Mononuclear cell (primary cell): Measurements from ENCODE around the gene MAPK9. TPM values are rescaled to one million over a fixed set of nuclear protein-coding genes. Genes with fewer than 3 reads are reported as not detected.

ENCODE experiments used
- H3K27me3 ChIP-seq: 2 replicates; pipeline ENCODE4 v1.6.0; 2011; ENCODE audit warnings: low read length, control low read depth; ENCODE audit not compliant: insufficient read depth
- H3K4me1 ChIP-seq: 2 replicates; pipeline ENCODE4 v1.5.1; 2011; ENCODE audit warnings: mild to moderate bottlenecking, low read length, control low read depth; ENCODE audit not compliant: insufficient read depth
- H3K4me3 ChIP-seq: 2 replicates; pipeline ENCODE4 v1.5.1; 2011; ENCODE audit warnings: mild to moderate bottlenecking, low read length, moderate library complexity
- H3K9me3 ChIP-seq: 2 replicates; pipeline ENCODE4 v1.5.1; 2011; ENCODE audit warnings: low read depth, mild to moderate bottlenecking, control low read depth, low read length
- total RNA-seq: library from RNA; depleted of rRNA; stranded (reverse); fragments of >200 nt; gene quantifications from one replicate; pipeline ENCODE4 v1.2.3, GENCODE V29; 2012

MAPK9 gene
- total RNA-seq, 1 donor: 36.0 TPM

DNA sequence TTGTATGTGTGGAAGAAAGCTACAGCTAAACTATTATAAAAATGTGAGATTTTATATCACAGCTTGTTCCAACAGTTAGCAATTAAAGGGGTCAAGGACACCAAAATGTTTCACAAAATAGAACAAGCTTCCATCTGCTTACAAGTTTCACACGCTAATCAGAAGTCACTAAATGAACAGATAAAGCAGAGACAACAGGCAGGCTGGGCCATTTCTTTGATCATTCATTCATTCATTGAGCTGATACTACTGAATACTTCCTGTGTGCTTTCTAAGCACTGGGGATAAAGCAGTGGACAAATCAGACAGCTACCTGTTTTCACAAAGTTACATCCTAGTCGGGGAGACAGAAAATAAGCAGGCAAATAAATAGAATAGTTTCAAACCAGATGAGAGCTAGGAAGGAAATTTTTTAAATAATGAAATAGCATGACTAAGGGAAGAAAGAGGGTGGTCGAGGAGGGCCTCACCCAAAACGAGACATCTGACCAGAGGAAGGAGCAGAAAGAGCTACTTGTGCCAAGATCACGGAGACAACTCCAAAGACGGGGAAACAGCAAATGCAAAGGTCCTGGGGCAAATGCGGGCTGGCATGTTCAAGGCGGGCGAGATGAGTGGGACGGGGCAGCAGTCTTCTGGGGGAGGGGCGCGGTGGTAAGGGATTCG, 1.2 kb downstream of the MAPK9 start:
- Histone ChIP-seq H3K27me3 (no peaks in the 10 kb centered on the region), H3K4me1 (peaks cover 42% of the 10 kb centered on the region), H3K9me3 (no peaks in the 10 kb centered on the region), H3K4me3 (no peak overlapping the region)

DNA sequence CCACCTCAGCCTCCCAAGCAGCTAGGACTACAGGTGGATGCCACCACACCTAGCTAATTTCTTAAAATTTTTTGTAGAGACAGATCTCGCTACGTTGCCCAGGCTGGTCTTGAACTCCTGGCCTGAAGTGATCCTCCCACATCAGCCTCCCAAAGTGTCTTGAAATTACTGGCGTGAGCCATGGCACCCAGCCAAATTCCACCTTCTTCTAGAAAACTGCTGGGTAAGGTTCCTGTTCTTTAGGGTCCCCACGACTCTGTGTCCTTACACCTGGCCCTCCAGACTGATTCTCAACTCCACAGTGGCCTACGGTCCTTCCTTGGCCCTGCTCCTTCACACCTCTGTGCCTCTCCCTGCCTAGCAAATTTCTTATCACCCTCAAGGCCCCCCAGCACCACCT, 1.9 kb downstream of the MAPK9 start:
- Histone ChIP-seq H3K4me3 (no peak overlapping the region), H3K27me3 (no peaks in the 10 kb centered on the region), H3K9me3 (no peaks in the 10 kb centered on the region), H3K4me1 (peaks cover 42% of the 10 kb centered on the region)

DNA sequence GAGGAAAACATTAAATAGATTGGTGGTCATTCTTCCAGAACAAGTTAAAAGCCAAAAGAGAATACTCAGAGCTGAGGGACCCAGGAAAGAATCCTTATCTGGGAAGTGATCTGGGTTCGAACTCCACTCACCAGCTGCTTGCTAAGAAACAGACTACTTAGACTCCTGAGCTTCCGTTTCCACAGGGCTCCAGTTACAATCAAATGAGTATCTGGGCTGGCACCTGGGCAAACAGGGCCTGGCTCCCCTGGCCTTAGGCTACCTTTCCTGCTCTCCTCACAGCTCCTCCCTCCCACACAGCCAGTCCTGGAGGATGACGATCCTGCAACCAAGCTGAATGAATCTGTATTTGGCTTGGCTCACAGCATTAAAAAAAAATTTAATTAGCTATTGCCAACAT, 2.5 kb downstream of the MAPK9 start:
- Histone ChIP-seq H3K27me3 (no peaks in the 10 kb centered on the region), H3K9me3 (no peaks in the 10 kb centered on the region), H3K4me3 (no peak overlapping the region), H3K4me1 (peaks cover 37% of the 10 kb centered on the region)

DNA sequence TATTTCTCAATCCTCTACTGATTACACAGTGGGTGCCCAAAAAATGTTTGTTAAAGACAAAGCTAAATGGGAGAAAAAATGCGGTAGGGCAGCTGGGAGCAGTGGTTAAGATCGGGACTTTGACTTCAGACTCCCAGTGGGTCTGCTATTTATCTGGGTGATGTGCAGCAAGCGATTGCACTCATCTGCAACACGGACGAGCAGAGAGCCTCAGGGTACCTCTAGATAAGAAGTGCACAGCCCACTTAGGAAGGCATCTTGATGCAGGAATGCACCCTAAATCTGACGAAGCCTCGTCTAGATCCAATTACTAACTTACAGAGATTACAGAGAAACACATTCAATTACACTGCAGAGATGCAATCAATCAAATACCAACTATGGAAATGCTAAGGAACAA, 4.0 kb downstream of the MAPK9 start:
- Histone ChIP-seq H3K27me3 (no peaks in the 10 kb centered on the region), H3K4me1 (peaks cover 24% of the 10 kb centered on the region), H3K4me3 (no peak overlapping the region), H3K9me3 (no peaks in the 10 kb centered on the region)

DNA sequence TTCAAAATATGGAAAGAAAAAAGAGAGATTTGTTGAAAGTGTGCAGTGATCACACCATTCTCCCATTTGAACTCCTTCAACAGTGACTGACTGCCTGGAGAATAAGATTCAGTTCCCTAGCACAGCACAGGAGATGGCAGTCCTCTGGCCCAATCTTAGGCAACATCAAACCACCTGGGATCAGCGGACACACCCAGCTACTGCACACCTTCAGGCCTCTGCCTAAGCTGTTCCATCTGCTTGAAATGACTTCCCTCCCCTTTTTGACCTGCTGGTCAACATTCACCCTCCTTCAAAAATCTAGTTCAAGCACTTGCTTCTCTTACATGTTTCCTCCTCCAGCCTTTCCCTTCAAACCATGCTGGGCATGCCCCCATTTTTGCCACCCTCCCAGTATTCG, 4.5 kb downstream of the MAPK9 start:
- peaks cover 20% of the 10 kb centered on the region for H3K4me1 ChIP-seq
- no peaks in the 10 kb centered on the region for H3K27me3 ChIP-seq
- H3K4me3 ChIP-seq: no peak overlapping the region
- H3K9me3 ChIP-seq: no peaks in the 10 kb centered on the region

DNA sequence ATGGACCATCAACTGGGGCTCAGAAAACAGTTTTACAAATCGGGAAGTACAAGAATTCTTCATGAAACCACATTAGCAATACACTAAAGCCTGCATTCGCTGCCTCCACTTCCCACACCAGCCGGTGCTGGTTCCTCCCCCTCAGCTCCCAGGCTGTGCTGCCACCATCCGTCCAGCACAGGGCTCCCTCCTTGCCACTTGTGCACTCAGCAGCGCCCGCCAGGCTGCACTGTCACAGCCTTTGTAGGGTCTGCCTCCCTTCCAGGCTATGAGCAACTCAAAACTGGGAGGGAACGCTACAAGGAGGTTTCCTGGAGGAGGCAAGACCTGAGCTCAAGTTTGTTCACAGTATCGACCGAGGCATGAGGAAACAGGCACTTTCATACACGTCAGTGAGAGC, 7.7 kb downstream of the MAPK9 start:
- Histone ChIP-seq H3K27me3 (no peaks in the 10 kb centered on the region), H3K4me3 (no peak overlapping the region), H3K9me3 (no peaks in the 10 kb centered on the region), H3K4me1 (peaks cover 8% of the 10 kb centered on the region)

DNA sequence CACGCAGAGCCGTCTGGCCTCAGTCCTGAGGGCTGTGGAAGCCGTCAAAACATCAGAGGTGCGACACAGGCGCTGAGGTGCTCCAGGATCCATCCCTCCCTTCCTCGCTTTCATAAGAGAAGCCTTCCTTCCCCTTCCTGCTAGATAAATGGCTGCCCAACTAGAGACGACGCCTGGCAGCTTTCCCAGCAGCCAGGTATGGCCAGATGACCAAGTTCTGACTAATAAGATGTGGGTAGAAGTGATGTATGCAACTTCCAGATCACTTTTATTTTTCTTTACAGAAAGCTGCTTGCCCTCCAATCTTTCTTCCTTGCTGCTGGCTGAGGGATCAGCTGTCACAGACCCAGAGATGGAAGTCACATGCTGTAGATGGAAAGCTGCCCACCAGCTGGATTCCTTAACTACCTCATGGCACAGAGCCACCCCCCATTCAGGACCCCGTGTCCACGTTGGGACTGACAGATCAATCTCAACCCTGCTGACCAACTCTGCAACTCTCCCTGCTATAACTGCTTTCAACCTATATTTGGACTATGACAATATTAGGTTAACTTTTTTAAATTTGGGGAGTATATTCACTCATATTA, 8.8 kb downstream of the MAPK9 start:
- H3K27me3 ChIP-seq: no peaks in the 10 kb centered on the region
- H3K4me1 ChIP-seq: peaks cover 8% of the 10 kb centered on the region
- no peaks in the 10 kb centered on the region for H3K9me3 ChIP-seq
- no peak overlapping the region for H3K4me3 ChIP-seq

DNA sequence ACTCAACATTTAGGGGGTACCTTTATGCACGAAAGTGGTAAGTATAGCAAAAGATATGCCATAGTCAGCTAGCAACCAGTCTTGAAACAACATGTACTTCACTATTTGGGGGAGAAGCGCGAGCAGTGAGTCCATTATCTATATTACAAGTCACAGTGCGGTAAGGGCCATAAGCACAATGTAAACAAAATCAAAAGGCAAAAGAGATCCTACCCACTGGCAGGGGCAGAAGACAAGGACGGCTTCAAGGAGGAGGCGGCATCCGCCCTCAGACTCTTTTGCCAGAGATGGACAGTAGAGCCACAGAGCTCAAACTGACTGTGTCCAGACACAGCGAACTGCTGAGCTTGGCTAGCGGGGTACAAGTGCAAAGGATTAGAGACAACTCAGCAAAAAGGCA, 9.6 kb downstream of the MAPK9 start:
- Histone ChIP-seq H3K27me3 (no peaks in the 10 kb centered on the region), H3K4me1 (peaks cover 3% of the 10 kb centered on the region), H3K9me3 (no peaks in the 10 kb centered on the region), H3K4me3 (no peak overlapping the region)

DNA sequence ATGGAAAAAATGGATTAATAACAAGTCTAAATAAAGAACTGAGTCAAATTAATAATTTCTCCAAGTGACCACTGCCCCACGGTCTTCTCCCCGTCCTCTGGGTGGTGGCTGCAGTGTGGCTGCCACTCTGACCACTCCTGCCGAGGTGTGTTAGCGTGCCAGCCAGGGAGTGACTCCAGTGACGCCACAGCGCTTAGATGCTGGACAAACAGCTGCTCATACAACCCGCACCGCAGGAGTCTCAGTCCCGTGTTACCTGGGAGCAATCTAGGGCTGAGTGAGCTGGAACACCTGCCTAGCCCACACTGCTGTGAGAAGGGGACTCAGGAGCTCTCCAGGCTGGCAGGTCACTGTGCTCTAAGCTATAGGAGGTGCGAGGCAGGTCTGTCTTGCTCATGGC, 10.2 kb downstream of the MAPK9 start:
- Histone ChIP-seq H3K4me1 (no peaks in the 10 kb centered on the region), H3K27me3 (no peaks in the 10 kb centered on the region), H3K9me3 (no peaks in the 10 kb centered on the region), H3K4me3 (no peak overlapping the region)

DNA sequence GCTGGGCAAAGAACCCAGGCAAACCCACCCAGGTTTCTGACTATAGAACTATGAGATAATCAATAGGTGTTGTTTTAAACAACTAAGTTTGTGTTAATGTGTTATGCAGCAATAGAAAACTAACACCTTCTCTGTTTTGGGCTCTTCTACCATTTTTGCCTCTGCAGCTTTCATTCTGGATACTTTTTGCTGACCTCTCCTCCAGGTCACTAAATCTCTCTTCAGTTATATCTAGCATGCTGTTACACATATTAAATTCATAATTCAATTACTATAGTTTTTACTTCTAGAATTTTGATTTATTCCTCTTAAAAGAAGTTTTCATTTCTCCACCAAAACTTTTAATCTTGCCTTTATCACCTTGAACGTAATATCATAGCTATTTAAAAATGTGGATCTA, 17.2 kb downstream of the MAPK9 start:
- H3K27me3 ChIP-seq: no peaks in the 10 kb centered on the region
- H3K4me1 ChIP-seq: no peaks in the 10 kb centered on the region
- no peak overlapping the region for H3K4me3 ChIP-seq
- H3K9me3 ChIP-seq: peaks cover 19% of the 10 kb centered on the region

DNA sequence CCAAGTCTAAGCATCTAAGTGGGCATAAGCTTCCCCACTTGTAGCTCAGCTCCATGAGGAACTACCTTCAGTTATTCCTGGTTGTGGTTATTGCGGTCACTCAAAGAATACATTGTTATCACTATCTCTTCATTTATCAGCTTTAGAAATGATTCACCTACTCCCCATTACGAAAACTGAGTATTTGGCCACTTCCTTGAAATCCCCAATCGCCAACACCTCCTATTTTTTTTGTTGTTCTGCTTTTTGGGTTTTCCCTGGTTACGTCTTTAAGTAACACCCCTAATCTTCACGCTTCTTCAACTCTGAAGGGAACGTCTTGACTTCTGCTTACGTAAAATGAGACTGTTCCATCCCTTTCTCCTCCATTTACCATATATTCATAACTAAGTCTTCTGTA, 20.7 kb downstream of the MAPK9 start:
- Histone ChIP-seq H3K4me1 (no peaks in the 10 kb centered on the region), H3K4me3 (no peak overlapping the region), H3K27me3 (no peaks in the 10 kb centered on the region), H3K9me3 (peaks cover 19% of the 10 kb centered on the region)

DNA sequence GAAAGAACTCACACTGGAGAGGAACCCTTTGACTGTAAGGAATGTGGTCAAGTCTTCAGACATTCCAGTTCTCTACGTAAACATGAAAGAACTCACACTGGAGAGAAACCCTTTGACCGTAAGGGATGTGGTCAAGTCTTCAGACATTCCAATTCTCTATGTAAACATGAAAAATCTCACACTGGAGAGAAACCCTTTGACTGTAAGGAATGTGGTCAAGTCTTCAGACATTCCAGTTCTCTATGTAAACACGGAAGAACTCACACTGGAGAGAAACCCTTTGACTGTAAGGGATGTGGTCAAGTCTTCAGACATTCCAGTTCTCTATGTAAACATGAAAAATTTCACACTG, 32.6 kb downstream of the MAPK9 start:
- Histone ChIP-seq H3K9me3 (peaks cover 84% of the 10 kb centered on the region), H3K27me3 (no peaks in the 10 kb centered on the region), H3K4me3 (no peak overlapping the region), H3K4me1 (no peaks in the 10 kb centered on the region)

DNA sequence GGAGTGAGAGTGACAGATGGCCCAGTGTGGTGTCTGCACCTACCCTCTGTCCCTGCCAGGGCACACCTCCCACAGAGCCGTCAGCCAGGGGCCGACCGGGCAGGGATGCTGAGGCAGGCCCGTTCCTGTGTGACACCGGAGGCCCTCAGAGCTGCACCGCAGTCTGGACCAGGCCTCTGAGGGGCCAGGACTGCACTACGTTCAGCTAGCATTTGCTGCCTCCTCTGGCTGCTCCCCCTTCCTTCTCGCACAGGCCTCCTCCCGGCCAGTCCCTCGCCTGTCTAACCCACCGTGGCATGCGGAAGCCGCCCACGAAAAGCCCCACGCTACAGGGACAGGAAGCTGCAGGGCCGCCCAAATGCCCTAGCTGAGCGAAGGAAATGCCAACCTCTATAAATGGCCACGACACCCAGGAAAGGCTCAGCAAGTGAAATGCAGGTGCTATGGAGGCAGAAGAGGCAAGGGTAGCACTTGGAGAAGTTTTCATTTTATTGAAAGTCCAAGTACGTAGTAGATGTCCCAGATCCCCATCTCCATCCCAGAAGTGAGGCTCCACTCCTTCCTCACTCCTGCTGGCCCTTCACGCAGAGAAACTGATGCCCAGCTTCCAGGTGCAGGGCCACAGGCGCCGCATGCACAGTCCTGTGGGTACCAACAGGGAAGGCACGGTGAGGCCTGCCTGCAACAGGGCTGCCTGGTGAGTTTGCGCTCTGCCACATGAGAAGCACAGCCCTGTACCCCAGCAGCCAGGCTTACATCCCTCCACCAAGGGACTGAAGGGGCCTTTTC, 38.7 kb downstream of the MAPK9 start:
- Histone ChIP-seq H3K9me3 (peaks cover 37% of the 10 kb centered on the region), H3K4me1 (no peaks in the 10 kb centered on the region), H3K4me3 (no peak overlapping the region), H3K27me3 (no peaks in the 10 kb centered on the region)

DNA sequence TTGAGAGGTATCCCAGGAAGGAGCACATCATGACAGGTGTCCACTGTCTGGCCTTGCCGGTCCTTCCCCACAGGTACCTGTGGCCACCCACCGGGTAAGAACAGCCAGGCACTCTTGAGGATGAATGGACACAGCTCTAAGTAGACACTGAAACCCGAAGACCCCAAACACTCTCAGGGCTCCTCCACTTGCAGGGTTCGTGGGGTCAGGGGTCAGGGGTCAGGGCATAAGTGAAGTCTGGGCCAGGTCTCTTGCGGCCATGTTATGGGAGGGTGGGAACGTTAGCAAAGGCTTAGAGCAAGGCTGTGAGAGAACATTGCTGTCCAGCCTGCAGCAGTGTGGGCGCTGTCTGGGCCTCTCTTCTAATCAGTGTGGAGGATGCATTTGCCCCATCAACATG, 40.0 kb downstream of the MAPK9 start:
- no peak overlapping the region for H3K4me3 ChIP-seq
- no peaks in the 10 kb centered on the region for H3K27me3 ChIP-seq
- peaks cover 24% of the 10 kb centered on the region for H3K9me3 ChIP-seq
- H3K4me1 ChIP-seq: no peaks in the 10 kb centered on the region

DNA sequence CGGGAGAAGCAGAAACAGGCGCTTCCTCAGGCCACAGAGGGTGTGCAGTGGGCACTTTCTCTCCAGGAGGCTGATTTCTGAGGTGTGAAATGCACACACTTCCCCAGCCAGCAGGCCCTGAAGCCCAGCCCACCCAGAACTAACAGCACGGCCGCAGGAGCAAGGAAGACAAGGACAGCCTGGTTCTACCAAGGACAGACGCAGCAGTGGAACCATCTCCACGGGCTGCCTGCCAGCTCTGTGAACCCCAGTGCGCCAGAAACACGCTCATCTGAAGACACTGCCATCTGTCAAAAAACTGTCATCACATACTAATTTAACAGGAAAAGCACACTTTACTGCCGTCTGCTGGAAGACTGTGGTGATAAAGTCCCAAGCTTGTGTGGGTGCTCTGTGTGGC, 40.7 kb downstream of the MAPK9 start:
- H3K27me3 ChIP-seq: no peaks in the 10 kb centered on the region
- H3K4me1 ChIP-seq: no peaks in the 10 kb centered on the region
- no peak overlapping the region for H3K4me3 ChIP-seq
- peaks cover 23% of the 10 kb centered on the region for H3K9me3 ChIP-seq

DNA sequence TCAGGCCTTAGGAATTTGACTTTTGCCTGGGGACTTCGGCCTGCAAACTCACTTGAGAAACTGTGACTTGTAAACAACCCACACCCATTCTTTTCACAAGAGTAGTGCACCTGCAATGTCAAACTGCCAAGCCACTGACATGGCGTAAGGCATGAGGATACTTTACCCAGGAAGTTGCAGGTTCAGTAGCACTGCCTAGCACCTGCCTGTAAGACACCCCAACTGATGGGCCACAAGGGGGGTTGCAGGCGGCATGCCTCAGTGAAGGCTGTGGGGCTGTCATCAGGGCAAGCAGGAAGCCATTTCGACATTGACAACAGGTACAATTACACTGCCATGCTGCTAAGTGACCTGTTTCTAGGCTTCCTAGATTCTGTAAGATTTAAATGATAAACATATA, 41.6 kb downstream of the MAPK9 start:
- no peaks in the 10 kb centered on the region for H3K4me1 ChIP-seq
- no peaks in the 10 kb centered on the region for H3K27me3 ChIP-seq
- H3K9me3 ChIP-seq: peaks cover 16% of the 10 kb centered on the region
- H3K4me3 ChIP-seq: no peak overlapping the region
